HFFc6 (cell line): ENCODE measurements around the gene CALM1. TPM values are rescaled to one million over a fixed set of nuclear protein-coding genes. Genes with fewer than 3 reads are reported as not detected.

ENCODE experiments used
- DNase-seq: peaks from one replicate; pipeline ENCODE4 v3.0.0-alpha.2; 2018
- H3K27ac Mint-ChIP-seq: 2 replicates; pipeline ENCODE4 v1.8.0; 2020; ENCODE audit warnings: mild to moderate bottlenecking, mixed read lengths
- H3K27me3 Mint-ChIP-seq: 2 replicates; pipeline ENCODE4 v1.8.0; 2021; ENCODE audit warnings: mild to moderate bottlenecking, moderate library complexity, mixed read lengths; ENCODE audit not compliant: insufficient read depth
- H3K36me3 Mint-ChIP-seq: 2 replicates; pipeline ENCODE4 v1.8.0; 2021; ENCODE audit warnings: low read depth, mixed read lengths
- H3K4me1 Mint-ChIP-seq: 2 replicates; pipeline ENCODE4 v1.8.0; 2020; ENCODE audit warnings: low read depth, mixed read lengths
- H3K4me3 Mint-ChIP-seq: 2 replicates; pipeline ENCODE4 v1.8.0; 2020; ENCODE audit warnings: mild to moderate bottlenecking, moderate library complexity, mixed read lengths
- H3K9me3 Mint-ChIP-seq: 2 replicates; pipeline ENCODE4 v1.8.0; 2020; ENCODE audit warnings: mild to moderate bottlenecking, mixed read lengths
- total RNA-seq, 6 experiments: library from RNA; stranded (reverse); fragmentation: NEBNext Ultra II Directional; extraction: Animal tissue kit (Norgen Biotek cat#: 25700); gene quantifications; 2 replicates in 1 of 6; 3 replicates in 5 of 6; pipeline ENCODE4 v1.2.3, GENCODE V29; 2021
- TF ChIP-seq, protein P1 (sequence below): fragments of 200-600 bp; sonication (generic); IDR thresholded peaks from 2 replicates; pipeline ENCODE4 v1.5.0; 2021; ENCODE audit warnings: antibody characterized with exemption, mild to moderate bottlenecking

Gene CALM1
- total RNA-seq, 6 experiments from 2014 or later: 333 to 429 (median 403) TPM

DNA sequence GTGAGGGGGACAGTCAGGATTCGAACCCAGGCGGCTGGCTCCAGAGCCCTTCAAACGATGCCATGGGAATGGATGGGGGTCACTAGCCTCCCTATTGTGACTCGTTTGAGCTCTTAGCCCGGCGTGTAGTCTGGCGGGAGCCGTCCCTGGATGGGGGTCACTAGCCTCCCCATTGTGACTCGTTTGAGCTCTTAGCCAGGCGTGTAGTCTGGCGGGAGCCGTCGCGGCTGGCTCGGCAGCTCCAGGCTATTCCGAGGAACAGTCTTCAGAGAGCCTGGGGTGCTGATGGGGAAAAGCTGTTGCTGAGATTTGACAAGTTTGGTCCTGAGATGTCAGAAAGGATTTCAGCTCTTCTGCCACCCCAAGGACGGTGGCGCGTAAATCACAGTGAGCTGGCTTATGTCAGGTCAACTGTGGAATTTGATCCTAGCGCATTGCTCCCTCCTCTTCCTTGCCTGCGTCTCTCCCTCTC is 58.3 kb downstream of the CALM1 start:
- Mint-ChIP-seq H3K36me3 (no peaks in the 10 kb centered on the region), H3K4me3 (no peak overlapping the region), H3K27ac (no peak overlapping the region), H3K9me3 (no peaks in the 10 kb centered on the region), H3K27me3 (peaks cover 19% of the 10 kb centered on the region), H3K4me1 (no peaks in the 10 kb centered on the region)
- TF ChIP-seq, protein P1, sequence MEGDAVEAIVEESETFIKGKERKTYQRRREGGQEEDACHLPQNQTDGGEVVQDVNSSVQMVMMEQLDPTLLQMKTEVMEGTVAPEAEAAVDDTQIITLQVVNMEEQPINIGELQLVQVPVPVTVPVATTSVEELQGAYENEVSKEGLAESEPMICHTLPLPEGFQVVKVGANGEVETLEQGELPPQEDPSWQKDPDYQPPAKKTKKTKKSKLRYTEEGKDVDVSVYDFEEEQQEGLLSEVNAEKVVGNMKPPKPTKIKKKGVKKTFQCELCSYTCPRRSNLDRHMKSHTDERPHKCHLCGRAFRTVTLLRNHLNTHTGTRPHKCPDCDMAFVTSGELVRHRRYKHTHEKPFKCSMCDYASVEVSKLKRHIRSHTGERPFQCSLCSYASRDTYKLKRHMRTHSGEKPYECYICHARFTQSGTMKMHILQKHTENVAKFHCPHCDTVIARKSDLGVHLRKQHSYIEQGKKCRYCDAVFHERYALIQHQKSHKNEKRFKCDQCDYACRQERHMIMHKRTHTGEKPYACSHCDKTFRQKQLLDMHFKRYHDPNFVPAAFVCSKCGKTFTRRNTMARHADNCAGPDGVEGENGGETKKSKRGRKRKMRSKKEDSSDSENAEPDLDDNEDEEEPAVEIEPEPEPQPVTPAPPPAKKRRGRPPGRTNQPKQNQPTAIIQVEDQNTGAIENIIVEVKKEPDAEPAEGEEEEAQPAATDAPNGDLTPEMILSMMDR: no peak
- no peak for DNase-seq

DNA sequence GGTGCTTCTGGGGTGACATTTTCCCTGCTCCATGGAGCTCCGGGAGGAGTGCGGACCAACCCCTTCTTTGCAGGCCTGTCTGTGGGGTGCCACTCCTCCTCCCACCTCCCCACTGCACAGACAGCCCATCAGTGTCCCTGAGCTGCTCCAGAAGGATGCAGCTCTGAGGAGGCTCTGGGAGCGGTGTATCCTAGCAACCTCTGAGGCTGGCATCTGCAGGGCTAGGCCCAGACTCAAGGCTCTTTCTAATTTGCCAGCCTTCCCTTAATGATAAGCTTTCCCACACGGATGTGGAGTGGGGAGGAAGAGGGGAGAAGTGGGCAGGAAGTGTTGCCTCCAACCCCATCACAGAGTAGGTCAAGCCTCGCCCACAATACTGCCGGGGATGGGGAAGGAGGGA is 59.7 kb downstream of the CALM1 start:
- DNase-seq: no peak
- H3K27ac Mint-ChIP-seq: no peak overlapping the region
- TF ChIP-seq, protein P1: no peak
- no peaks in the 10 kb centered on the region for H3K9me3 Mint-ChIP-seq
- no peaks in the 10 kb centered on the region for H3K4me1 Mint-ChIP-seq
- no peaks in the 10 kb centered on the region for H3K36me3 Mint-ChIP-seq
- peaks cover 29% of the 10 kb centered on the region for H3K27me3 Mint-ChIP-seq
- no peak overlapping the region for H3K4me3 Mint-ChIP-seq

DNA sequence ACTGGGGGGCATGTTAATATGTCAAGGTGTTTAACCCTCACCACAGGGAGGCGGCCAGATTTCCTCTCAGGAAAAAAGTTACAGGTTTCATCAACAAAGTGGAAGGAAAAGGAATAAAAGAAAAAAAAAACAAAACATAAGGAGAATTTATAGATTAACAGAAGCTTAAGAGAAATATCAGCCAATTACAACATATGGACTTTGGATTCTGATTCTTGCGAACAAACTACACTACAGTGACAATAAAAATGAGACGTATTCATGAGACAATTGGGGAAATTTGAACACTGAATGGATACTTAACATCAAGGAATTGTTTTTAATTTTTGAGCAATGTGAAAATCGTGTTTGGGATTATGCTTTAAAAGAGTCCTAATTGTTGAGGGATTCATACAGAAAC is 60.4 kb downstream of the CALM1 start:
- Mint-ChIP-seq H3K27me3 (peaks cover 30% of the 10 kb centered on the region), H3K4me3 (no peak overlapping the region), H3K4me1 (no peaks in the 10 kb centered on the region), H3K9me3 (no peaks in the 10 kb centered on the region), H3K36me3 (no peaks in the 10 kb centered on the region), H3K27ac (no peak overlapping the region)
- TF ChIP-seq, protein P1: no peak
- DNase-seq: no peak

Other genes starting within 250 kb of the CALM1 start
- 100 to 1,000 TPM; 135 to 154 (median 150) TPM for gene PSMC1, start 140.5 kb upstream of the CALM1 start, total RNA-seq
- 10 to 100 TPM in 3 of 6 experiments, 1 to 10 TPM in 3; 7.9 to 12.1 (median 9.8) TPM for gene NRDE2, start 65.1 kb upstream of the CALM1 start, total RNA-seq